ENCODE measurements around the gene SACM1L.
A peak's percentile ranks its signal among the peaks of the same experiment; 100 is the strongest.

SACM1L gene

GRCh38 chr3:45660567-45660901 is 28.7 kb upstream of the SACM1L start:
- Histone ChIP-seq H3K4me2 (ENCODE audit: low read depth, low read length) (no peak overlapping the region), H3K79me2 (ENCODE audit: low read length) (peaks cover 84% of the 10 kb centered on the region), H3K27ac (ENCODE audit: low read length) (no peak overlapping the region), H3K9ac (ENCODE audit: low read length) (no peak overlapping the region), H3K36me3 (replicated peaks; ENCODE audit: insufficient read depth, low read length) (no peaks in the 10 kb centered on the region), H3K9me3 (replicated peaks; ENCODE audit: insufficient read depth, low read length) (no peaks in the 10 kb centered on the region), H3K4me3 (ENCODE audit: low read length) (no peak overlapping the region), H3K27me3 (replicated peaks; ENCODE audit: insufficient read depth, low read length) (no peaks in the 10 kb centered on the region), H3F3A (ENCODE audit: insufficient read depth, low read length) (peaks cover 59% of the 10 kb centered on the region), H2AFZ (ENCODE audit: low read length) (no peak overlapping the region), H4K20me1 (ENCODE audit: insufficient read depth, low read length) (peaks cover 14% of the 10 kb centered on the region; the same call in 1 of the 2 replicates), H3K4me1 (ENCODE audit: low read length) (peaks cover 49% of the 10 kb centered on the region), H3K9me2 (replicated peaks; ENCODE audit: insufficient read depth, low read length) (no peaks in the 10 kb centered on the region)
- no peak for DNase-seq
- no peak for TF ChIP-seq EZH2phosphoT487 (IDR thresholded peaks at IDR 0.05; ENCODE audit: low read length)
- TF ChIP-seq, protein P1, sequence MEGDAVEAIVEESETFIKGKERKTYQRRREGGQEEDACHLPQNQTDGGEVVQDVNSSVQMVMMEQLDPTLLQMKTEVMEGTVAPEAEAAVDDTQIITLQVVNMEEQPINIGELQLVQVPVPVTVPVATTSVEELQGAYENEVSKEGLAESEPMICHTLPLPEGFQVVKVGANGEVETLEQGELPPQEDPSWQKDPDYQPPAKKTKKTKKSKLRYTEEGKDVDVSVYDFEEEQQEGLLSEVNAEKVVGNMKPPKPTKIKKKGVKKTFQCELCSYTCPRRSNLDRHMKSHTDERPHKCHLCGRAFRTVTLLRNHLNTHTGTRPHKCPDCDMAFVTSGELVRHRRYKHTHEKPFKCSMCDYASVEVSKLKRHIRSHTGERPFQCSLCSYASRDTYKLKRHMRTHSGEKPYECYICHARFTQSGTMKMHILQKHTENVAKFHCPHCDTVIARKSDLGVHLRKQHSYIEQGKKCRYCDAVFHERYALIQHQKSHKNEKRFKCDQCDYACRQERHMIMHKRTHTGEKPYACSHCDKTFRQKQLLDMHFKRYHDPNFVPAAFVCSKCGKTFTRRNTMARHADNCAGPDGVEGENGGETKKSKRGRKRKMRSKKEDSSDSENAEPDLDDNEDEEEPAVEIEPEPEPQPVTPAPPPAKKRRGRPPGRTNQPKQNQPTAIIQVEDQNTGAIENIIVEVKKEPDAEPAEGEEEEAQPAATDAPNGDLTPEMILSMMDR (IDR thresholded peaks at IDR 0.05; ENCODE audit: low read length) = no peak
- no peak for TF ChIP-seq EZH2 (optimal IDR thresholded peaks at IDR 0.05; ENCODE audit: low read depth, low read length)

DNA sequence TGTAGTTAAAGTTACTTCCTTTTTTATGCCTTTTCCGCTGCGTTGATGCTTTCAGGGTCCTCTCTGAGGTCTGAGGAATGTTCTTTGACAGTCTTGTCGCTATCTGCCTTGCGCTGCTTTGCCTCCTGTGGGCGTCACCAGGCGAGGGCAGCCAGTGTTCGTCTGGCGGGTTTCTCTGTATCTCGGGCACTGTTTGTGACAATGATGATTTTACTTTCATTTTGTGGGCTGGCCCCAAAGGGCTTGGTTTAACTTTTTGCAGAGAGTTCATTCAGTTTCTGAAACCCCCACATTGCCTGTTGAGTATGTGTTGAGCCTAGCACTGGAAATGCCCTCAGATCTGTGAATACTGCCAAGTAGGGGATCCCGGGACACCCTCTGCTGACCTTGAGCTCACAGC is 24.6 kb upstream of the SACM1L start:
- TF ChIP-seq EZH2phosphoT487 (IDR thresholded peaks at IDR 0.05; ENCODE audit: low read length) (no peak), EZH2 (optimal IDR thresholded peaks at IDR 0.05; ENCODE audit: low read depth, low read length) (no peak)
- TF ChIP-seq, protein P1 (IDR thresholded peaks at IDR 0.05; ENCODE audit: low read length) = no peak
- peak overlapping the region; percentile 66 for H3K4me2 ChIP-seq (ENCODE audit: low read depth, low read length)
- no peaks in the 10 kb centered on the region for H3K9me3 ChIP-seq (replicated peaks; ENCODE audit: insufficient read depth, low read length)
- no peaks in the 10 kb centered on the region for H3K27me3 ChIP-seq (replicated peaks; ENCODE audit: insufficient read depth, low read length)
- peaks cover 28% of the 10 kb centered on the region for H3F3A ChIP-seq (ENCODE audit: insufficient read depth, low read length)
- peak overlapping the region; percentile 63; the same call in 1 of the 2 replicates for H3K27ac ChIP-seq (ENCODE audit: low read length)
- peaks cover 11% of the 10 kb centered on the region; the same call in 1 of the 2 replicates for H4K20me1 ChIP-seq (ENCODE audit: insufficient read depth, low read length)
- peak overlapping the region; percentile 39; the same call in 1 of the 2 replicates for H3K9ac ChIP-seq (ENCODE audit: low read length)
- H3K79me2 ChIP-seq (ENCODE audit: low read length) = peaks cover 89% of the 10 kb centered on the region
- H3K4me3 ChIP-seq (ENCODE audit: low read length) = peak overlapping the region; percentile 45; the same call in 1 of the 2 replicates
- H3K36me3 ChIP-seq (replicated peaks; ENCODE audit: insufficient read depth, low read length) = peaks cover 17% of the 10 kb centered on the region
- peak; percentile 93 for DNase-seq
- no peaks in the 10 kb centered on the region for H3K9me2 ChIP-seq (replicated peaks; ENCODE audit: insufficient read depth, low read length)
- H2AFZ ChIP-seq (ENCODE audit: low read length) = no peak overlapping the region
- peaks cover 14% of the 10 kb centered on the region for H3K4me1 ChIP-seq (ENCODE audit: low read length)

DNA sequence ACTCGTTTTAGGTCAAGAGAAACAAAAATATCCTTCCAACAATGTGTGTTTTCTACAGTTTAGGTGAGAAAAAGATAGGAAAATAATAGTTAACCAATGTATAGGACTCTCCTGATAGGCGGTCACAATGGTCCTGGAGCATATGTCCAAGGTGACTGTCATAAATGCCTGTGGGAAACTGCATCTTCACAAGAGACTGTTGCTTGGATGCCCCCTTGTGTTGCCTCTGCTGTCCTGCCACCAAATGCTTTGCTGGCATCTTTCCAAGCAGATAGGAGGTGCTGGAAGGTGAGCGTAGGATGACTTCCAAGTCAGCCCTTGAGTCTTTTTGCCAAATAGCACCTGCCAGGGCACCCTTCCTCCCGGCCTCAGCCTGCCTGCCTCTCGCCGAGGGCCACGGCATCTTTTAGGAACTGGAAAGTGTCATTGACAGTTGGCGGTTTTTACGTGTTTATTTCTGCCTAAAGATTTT is 24.1 kb upstream of the SACM1L start:
- TF ChIP-seq, protein P1 (IDR thresholded peaks at IDR 0.05; ENCODE audit: low read length) = peak; percentile 79
- TF ChIP-seq EZH2 (optimal IDR thresholded peaks at IDR 0.05; ENCODE audit: low read depth, low read length) = no peak
- TF ChIP-seq EZH2phosphoT487 (IDR thresholded peaks at IDR 0.05; ENCODE audit: low read length) = no peak
- H3K4me3 ChIP-seq (ENCODE audit: low read length) = peak overlapping the region; percentile 45; the same call in 1 of the 2 replicates
- no peak overlapping the region for H2AFZ ChIP-seq (ENCODE audit: low read length)
- H3K9ac ChIP-seq (ENCODE audit: low read length) = peak overlapping the region; percentile 39; the same call in 1 of the 2 replicates
- H3K9me3 ChIP-seq (replicated peaks; ENCODE audit: insufficient read depth, low read length) = no peaks in the 10 kb centered on the region
- H3K27me3 ChIP-seq (replicated peaks; ENCODE audit: insufficient read depth, low read length) = no peaks in the 10 kb centered on the region
- H3F3A ChIP-seq (ENCODE audit: insufficient read depth, low read length) = peaks cover 25% of the 10 kb centered on the region
- H3K79me2 ChIP-seq (ENCODE audit: low read length) = peaks cover 89% of the 10 kb centered on the region
- DNase-seq = peak; percentile 39
- peaks cover 11% of the 10 kb centered on the region; the same call in 1 of the 2 replicates for H4K20me1 ChIP-seq (ENCODE audit: insufficient read depth, low read length)
- peak overlapping the region; percentile 63; the same call in 1 of the 2 replicates for H3K27ac ChIP-seq (ENCODE audit: low read length)
- no peaks in the 10 kb centered on the region for H3K9me2 ChIP-seq (replicated peaks; ENCODE audit: insufficient read depth, low read length)
- H3K4me2 ChIP-seq (ENCODE audit: low read depth, low read length) = peak overlapping the region; percentile 66
- peaks cover 9% of the 10 kb centered on the region; the same call in 1 of the 2 replicates for H3K4me1 ChIP-seq (ENCODE audit: low read length)
- H3K36me3 ChIP-seq (replicated peaks; ENCODE audit: insufficient read depth, low read length) = peaks cover 17% of the 10 kb centered on the region

Data from MM.1S (cell line).